ENCODE data around the gene TLR8.

Gene TLR8

GRCh38 chrX:12962041-12962504 lies 55.7 kb downstream of the TLR8 start:
- TF ChIP-seq, protein P1, sequence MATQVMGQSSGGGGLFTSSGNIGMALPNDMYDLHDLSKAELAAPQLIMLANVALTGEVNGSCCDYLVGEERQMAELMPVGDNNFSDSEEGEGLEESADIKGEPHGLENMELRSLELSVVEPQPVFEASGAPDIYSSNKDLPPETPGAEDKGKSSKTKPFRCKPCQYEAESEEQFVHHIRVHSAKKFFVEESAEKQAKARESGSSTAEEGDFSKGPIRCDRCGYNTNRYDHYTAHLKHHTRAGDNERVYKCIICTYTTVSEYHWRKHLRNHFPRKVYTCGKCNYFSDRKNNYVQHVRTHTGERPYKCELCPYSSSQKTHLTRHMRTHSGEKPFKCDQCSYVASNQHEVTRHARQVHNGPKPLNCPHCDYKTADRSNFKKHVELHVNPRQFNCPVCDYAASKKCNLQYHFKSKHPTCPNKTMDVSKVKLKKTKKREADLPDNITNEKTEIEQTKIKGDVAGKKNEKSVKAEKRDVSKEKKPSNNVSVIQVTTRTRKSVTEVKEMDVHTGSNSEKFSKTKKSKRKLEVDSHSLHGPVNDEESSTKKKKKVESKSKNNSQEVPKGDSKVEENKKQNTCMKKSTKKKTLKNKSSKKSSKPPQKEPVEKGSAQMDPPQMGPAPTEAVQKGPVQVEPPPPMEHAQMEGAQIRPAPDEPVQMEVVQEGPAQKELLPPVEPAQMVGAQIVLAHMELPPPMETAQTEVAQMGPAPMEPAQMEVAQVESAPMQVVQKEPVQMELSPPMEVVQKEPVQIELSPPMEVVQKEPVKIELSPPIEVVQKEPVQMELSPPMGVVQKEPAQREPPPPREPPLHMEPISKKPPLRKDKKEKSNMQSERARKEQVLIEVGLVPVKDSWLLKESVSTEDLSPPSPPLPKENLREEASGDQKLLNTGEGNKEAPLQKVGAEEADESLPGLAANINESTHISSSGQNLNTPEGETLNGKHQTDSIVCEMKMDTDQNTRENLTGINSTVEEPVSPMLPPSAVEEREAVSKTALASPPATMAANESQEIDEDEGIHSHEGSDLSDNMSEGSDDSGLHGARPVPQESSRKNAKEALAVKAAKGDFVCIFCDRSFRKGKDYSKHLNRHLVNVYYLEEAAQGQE (IDR thresholded peaks at IDR 0.05; ENCODE audit: insufficient read depth in 1 of 2, low read depth in 2 of 2, low read length in 2 of 2), result no peak
- TF ChIP-seq FOXP2 (optimal IDR thresholded peaks at IDR 0.05; ENCODE audit: borderline replicate concordance, extremely low read depth, extremely low read length, insufficient read depth) (no peak), TAF1 (IDR thresholded peaks at IDR 0.05; ENCODE audit: borderline replicate concordance, insufficient read depth, low read length) (no peak)

DNA sequence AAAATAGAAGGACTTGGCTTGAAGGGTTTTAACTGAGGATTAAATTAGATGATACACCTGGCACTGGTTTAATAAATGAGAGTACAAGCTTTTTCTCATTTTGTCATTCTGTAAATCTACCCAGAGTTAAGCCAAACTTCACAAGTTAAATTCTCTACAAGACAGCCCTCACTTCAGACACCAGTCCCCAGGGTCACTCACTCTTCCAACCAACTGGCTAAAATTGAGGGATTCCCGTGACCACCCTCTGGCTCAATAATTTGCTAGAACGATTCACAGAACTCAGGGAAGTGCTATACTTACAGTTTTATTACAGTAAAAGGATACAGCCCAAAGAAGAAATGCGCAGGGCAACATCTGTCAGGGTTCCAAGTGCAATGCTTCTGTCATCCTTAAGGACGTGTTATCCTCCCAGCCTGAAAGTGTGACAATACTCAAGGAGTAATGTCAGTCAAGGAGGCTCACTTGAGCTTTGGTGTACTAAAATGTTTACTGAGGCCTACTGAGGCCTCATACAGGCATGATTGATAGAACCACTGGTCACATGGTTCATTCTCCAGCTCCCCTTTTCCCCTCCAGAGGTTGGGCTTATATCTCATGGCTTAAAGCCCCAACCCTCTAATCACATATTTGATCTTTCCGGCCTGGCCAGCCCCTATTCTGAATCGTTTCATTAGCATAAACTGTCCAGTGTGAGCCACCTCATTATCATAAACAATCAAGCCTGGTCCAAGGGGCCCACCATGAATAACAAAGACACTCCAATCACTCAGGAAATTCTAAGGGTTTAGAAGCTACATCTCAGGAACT lies 58.9 kb downstream of the TLR8 start:
- TF ChIP-seq TAF1 (IDR thresholded peaks at IDR 0.05; ENCODE audit: borderline replicate concordance, insufficient read depth, low read length) (0 out of 2 replicates have a peak, but pooled peaks have one; percentile 26), SIN3A (IDR thresholded peaks at IDR 0.05; ENCODE audit: borderline replicate concordance, insufficient read depth, low read length) (no peak), FOXP2 (optimal IDR thresholded peaks at IDR 0.05; ENCODE audit: borderline replicate concordance, extremely low read depth, extremely low read length, insufficient read depth) (no peak), POLR2AphosphoS5 (IDR thresholded peaks at IDR 0.05; ENCODE audit: low read depth, low read length) (peak; percentile 75; the same call in 1 of the 2 replicates)
- TF ChIP-seq, protein P1 (IDR thresholded peaks at IDR 0.05; ENCODE audit: insufficient read depth in 1 of 2, low read depth in 2 of 2, low read length in 2 of 2), result peak in 1 of 2 experiments; percentile 20; a peak in 1 of 4 replicates

DNA sequence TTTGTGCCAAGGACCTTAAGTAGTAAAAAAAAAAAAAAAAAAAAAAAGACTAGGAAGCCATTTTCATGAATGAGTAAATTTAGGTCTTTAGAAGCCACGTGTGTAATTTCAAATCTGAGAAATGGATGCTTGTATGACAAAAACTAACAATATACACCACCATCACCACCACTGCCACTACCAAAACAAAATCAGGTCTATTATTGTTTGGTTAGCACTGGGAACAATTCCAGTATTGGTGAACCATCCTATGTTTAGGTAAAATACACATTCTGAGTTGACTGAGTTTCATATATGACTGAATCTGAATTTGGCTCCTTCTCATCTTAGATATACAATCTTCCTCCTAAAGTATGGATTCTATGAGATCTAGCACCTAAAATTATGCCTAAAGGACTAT lies 59.7 kb downstream of the TLR8 start:
- TF ChIP-seq TAF1 (IDR thresholded peaks at IDR 0.05; ENCODE audit: borderline replicate concordance, insufficient read depth, low read length), result no peak
- TF ChIP-seq, protein P1 (IDR thresholded peaks at IDR 0.05; ENCODE audit: insufficient read depth in 1 of 2, low read depth in 2 of 2, low read length in 2 of 2), result no peak
- TF ChIP-seq FOXP2 (optimal IDR thresholded peaks at IDR 0.05; ENCODE audit: borderline replicate concordance, extremely low read depth, extremely low read length, insufficient read depth), result no peak
- TF ChIP-seq SIN3A (IDR thresholded peaks at IDR 0.05; ENCODE audit: borderline replicate concordance, insufficient read depth, low read length), result no peak
- TF ChIP-seq POLR2AphosphoS5 (IDR thresholded peaks at IDR 0.05; ENCODE audit: low read depth, low read length), result no peak

DNA sequence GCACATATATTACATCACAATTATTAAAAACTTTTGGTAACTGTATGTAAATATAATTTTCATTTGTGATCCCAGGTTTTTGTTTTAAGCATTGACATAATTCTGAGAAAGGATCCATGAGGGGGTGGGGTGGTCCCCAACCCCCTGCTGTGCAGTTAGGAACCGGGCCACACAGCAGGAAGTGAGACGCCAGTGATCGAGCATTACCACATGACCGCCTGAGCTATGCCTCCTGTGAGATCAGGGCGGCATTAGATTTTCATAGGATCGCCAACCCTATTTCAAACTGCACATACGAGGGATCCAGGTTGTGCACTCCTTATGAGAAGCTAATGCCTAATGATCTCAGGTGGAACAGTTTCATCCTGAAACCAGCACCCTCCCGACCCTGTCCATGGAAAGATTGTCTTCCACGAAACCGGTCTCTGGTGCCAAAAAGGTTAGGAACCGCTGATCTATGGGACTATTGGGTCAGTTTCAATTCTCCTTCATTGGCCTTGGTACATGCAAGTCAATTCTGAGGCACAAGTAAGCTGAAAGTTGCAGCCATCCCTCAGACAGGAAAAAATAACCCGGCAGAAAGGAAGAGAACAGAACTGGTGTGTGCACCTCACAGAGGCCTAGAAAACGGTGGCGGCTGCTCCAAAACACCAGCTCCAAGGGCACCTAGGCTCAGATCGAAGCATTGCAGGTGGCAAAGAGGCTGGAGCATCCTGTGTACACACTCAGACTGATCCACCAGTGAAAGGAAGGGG lies 61.5 kb downstream of the TLR8 start:
- TF ChIP-seq, protein P1 (IDR thresholded peaks at IDR 0.05; ENCODE audit: insufficient read depth in 1 of 2, low read depth in 2 of 2, low read length in 2 of 2), result no peak
- TF ChIP-seq FOXP2 (optimal IDR thresholded peaks at IDR 0.05; ENCODE audit: borderline replicate concordance, extremely low read depth, extremely low read length, insufficient read depth), result no peak
- TF ChIP-seq SIN3A (IDR thresholded peaks at IDR 0.05; ENCODE audit: borderline replicate concordance, insufficient read depth, low read length), result no peak
- TF ChIP-seq TAF1 (IDR thresholded peaks at IDR 0.05; ENCODE audit: borderline replicate concordance, insufficient read depth, low read length), result no peak
- no peak for TF ChIP-seq POLR2AphosphoS5 (IDR thresholded peaks at IDR 0.05; ENCODE audit: low read depth, low read length)
